SK-N-SH (cell line): ENCODE measurements around the gene PTOV1.
"Not testable (repeated sequence)": the region's sequence is repeated elsewhere in the genome, so short reads cannot be mapped to it uniquely, and the experiment has no call there.

Source experiments
- CTCF ChIP-seq: fragments of 200-600 bp; sonication (generic); IDR thresholded peaks from 2 replicates; pipeline ENCODE4 v1.6.1; 2017; ENCODE audit warnings: antibody characterized with exemption, mild to moderate bottlenecking, moderate library complexity
- ELF1 ChIP-seq: IDR thresholded peaks from 2 replicates; pipeline ENCODE4 v1.4.0; 2012
- EZH2phosphoT487 ChIP-seq: fragments of 200-600 bp; sonication (generic); IDR thresholded peaks from 2 replicates; pipeline ENCODE4 v1.6.1; 2017; ENCODE audit warnings: low read depth, mixed run types, mild to moderate bottlenecking, antibody characterized with exemption, moderate library complexity, borderline replicate concordance
- FOXM1 ChIP-seq: IDR thresholded peaks from 2 replicates; pipeline ENCODE4 v1.4.0; 2012; ENCODE audit warnings: low read depth, mild to moderate bottlenecking
- POLR2AphosphoS5 ChIP-seq: IDR thresholded peaks from 2 replicates; pipeline ENCODE4 v1.6.1; 2012; ENCODE audit warnings: low read depth, low read length
- RAD21 ChIP-seq: IDR thresholded peaks from 2 replicates; pipeline ENCODE4 v1.6.1; 2012; ENCODE audit warnings: mild to moderate bottlenecking, low read length
- SIN3A ChIP-seq: IDR thresholded peaks from 2 replicates; pipeline ENCODE4 v1.6.1; 2012; ENCODE audit warnings: low read depth, mild to moderate bottlenecking, low read length, moderate library complexity, borderline replicate concordance

- not testable (repeated sequence) for TF ChIP-seq CTCF, SIN3A, EZH2phosphoT487, ELF1, RAD21, FOXM1, POLR2AphosphoS5
Observed at GRCh38 chr19:49819452-49820115, 31.4 kb upstream of the PTOV1 start.
